Muscle layer of colon (tissue), 2 donors: Measurements from ENCODE around the gene KLF13.
A peak's percentile ranks its signal among the peaks of the same experiment; 100 is the strongest.

Source experiments
- H3K27ac ChIP-seq: one replicate; pipeline ENCODE4 v1.7.0; 2013; ENCODE audit warnings: low read depth, mild to moderate bottlenecking, low read length, moderate library complexity
- H3K27me3 ChIP-seq, 2 donors: one replicate each; pipeline ENCODE4 v1.7.0; 2013; ENCODE audit warnings: low read length in 2 of 2, mild to moderate bottlenecking in 2 of 2; ENCODE audit not compliant: insufficient read depth in 2 of 2, control insufficient read depth in 1 of 2
- H3K36me3 ChIP-seq: one replicate; pipeline ENCODE4 v1.7.0; 2013; ENCODE audit warnings: mild to moderate bottlenecking, low read length; ENCODE audit not compliant: insufficient read depth
- H3K4me1 ChIP-seq: one replicate; pipeline ENCODE4 v1.7.0; 2013; ENCODE audit warnings: mild to moderate bottlenecking, low read length; ENCODE audit not compliant: insufficient read depth
- H3K4me3 ChIP-seq, 2 donors: one replicate each; pipeline ENCODE4 v1.7.0; 2013; ENCODE audit warnings: low read length in 2 of 2, low read depth in 1 of 2, mild to moderate bottlenecking in 1 of 2, moderate library complexity in 1 of 2
- H3K9ac ChIP-seq: one replicate; pipeline ENCODE4 v1.7.0; 2013; ENCODE audit warnings: low read length
- H3K9me3 ChIP-seq: one replicate; pipeline ENCODE4 v1.7.0; 2013; ENCODE audit warnings: mild to moderate bottlenecking, low read length
- donor health status: abdominal sarcoma.
- donor health status: Adenocarcinoma of cecum.

The KLF13 gene

DNA sequence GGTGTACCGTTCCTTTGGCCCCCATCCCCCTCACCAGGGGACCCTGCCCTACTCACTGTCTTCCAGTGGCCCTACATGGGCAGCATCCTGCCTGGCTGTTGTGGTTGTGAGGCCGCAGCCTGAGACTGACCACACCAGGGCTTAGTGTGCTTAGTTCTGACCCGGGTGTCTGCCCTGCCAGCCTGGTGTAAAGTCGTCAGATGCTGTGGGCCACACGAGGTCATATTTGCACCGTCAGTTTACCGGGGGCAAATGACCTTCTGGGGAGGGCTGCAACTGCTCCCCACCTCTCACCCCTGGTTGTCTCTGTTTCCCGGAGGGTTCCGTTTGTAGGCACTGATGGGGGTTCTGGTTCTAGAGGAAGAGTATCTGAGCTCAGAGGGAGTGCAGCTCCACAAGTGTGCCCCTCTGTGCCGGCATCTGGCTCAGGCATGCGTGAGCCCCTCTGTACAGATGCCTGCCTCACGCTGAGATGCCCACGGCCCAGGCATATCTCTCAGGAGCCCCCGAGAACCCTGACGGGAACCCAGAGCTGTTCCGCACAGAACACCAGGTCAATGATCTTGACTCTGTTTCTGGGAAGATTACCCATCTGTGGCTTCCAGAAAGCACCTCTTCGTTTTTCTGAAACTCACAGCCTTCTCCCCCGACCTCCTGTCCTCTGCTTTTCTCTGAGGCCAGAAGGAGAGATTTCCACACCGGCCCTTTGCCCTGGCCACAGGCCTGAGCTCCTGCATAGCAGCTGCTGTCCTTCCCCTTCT, 19.2 kb downstream of the KLF13 start:
- Histone ChIP-seq H3K4me3 (no peak overlapping the region), H3K9ac (no peak overlapping the region), H3K36me3 (peaks cover 3% of the 10 kb centered on the region), H3K27me3 (no peaks in the 10 kb centered on the region), H3K27ac (no peak overlapping the region), H3K9me3 (no peaks in the 10 kb centered on the region), H3K4me1 (peaks cover 41% of the 10 kb centered on the region)

DNA sequence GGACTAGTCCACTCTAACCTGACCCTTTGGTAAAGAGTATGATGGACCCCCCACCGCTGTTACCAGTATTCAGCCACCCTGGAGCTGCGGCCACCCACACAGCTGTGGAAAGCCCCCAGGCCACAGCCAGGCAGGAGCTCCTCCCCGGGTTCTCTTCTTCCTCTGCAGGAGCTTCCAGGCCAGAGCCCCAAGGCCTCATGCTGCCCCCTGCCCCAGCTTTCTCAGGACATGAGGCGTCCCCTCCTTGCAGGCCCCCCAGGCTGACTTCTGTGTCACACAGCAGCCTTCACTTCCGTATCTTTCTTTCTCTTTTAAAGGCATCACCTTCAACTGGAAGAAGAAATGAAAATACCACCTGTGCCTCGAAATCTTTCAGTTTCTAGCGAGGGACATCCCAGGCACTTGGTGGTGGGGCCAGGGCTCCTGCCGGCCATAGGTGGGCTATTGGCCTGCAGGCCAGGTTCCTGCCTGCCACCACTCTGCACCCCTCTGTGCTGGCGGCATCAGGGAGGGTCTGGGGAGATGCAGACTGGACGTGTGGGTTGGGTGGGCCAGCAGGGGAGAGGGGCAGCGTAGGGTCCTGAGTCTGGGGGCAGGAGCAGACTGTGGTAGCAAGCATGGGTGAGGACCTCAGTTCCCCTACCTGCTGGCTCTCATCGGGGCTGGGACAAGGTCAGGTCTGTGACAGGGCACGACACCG, 19.9 kb downstream of the KLF13 start:
- H3K27me3 ChIP-seq = no peaks in the 10 kb centered on the region
- H3K27ac ChIP-seq = no peak overlapping the region
- no peak overlapping the region for H3K9ac ChIP-seq
- H3K4me1 ChIP-seq = peaks cover 45% of the 10 kb centered on the region
- H3K36me3 ChIP-seq = peaks cover 3% of the 10 kb centered on the region
- no peak overlapping the region for H3K4me3 ChIP-seq
- H3K9me3 ChIP-seq = no peaks in the 10 kb centered on the region

DNA sequence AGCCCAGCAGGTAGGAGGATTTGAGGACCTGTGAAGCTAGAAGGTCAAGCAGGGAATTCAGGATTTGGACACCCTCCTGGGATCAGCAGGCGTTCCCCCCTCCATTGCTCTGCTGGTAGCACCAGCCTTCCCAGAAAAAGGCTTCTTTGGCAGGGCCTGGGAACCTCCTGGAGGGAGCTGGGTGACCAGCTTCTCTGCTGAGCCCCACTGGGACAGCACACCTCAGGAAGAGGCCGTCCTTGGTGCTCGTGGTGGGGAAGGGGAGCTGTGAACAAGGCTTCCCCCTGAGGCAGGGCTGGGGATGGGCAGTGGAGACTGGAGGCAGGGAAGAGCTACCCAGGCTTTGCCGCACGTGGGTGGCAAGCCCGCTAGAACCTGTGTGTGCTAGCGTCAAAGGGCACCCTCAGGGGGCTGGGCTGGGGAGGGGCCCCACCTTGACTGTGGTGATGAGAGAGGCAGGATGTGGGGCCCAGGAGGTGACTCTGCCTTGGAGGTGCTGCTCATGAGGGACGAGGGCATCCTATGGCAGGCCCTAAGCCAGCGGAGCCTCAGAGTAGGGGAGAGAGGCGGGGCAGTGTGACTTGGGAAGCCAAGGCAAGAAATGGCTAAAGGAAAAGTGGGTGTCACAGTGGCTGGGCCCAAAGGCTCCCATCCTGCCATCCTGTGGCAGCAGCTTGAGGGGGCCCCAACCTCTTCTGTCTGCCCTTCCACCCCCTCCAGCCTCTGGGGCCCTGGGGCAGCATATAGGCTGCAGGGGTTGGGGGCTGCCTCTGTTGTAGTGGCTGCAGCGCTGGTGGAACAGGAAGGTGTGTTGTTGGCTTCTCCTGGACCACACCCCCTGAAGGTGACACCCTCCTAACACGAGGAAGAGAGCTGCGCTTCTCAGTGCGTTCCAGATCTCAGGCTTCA, 20.7 kb downstream of the KLF13 start:
- Histone ChIP-seq H3K36me3 (peaks cover 3% of the 10 kb centered on the region), H3K4me1 (peaks cover 42% of the 10 kb centered on the region), H3K27ac (no peak overlapping the region), H3K9ac (no peak overlapping the region), H3K4me3 (no peak overlapping the region), H3K27me3 (no peaks in the 10 kb centered on the region), H3K9me3 (no peaks in the 10 kb centered on the region)

DNA sequence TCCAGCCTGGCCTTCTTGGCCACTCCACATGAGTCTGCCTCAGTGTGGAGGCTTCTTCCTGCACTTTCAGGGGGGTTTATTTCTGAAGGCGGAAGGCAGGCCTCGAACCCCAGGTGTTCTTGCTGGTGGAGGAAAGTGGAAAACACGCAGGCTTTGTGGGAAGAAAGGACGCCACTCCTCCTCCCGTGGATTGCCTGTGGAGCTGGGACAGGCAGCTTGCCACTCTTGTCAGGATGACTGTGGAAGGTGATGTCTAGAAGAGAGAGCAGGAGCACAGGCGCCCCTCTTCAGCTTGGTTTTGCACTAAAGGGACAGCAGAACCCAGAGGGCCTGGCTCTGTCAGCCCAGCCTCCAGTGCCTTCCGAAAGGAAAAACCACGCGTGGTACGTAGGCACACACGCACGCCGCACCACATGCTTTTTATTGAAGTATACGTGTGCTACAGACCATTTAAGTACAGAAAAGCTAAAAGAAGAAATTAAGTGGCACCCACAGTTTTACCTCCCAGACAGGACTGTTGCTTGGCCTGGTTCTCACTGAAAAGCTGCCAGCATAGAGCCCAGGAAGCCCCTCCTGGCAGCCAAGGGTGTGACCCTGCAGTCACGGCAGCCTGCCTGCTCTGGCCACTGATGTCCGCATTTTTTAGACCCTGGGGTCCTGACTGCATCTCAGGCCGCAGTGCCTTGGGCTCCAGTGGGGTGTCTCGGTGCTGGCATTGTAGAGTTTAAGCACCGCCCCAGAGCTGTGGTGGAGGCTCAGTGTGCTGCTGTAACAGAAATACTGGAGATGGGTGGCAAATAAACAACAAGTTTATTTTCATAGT, 21.6 kb downstream of the KLF13 start:
- H3K4me1 ChIP-seq = peaks cover 42% of the 10 kb centered on the region
- no peak overlapping the region for H3K27ac ChIP-seq
- no peak overlapping the region for H3K9ac ChIP-seq
- H3K4me3 ChIP-seq = no peak overlapping the region
- no peaks in the 10 kb centered on the region for H3K9me3 ChIP-seq
- no peaks in the 10 kb centered on the region for H3K27me3 ChIP-seq
- H3K36me3 ChIP-seq = peaks cover 3% of the 10 kb centered on the region

DNA sequence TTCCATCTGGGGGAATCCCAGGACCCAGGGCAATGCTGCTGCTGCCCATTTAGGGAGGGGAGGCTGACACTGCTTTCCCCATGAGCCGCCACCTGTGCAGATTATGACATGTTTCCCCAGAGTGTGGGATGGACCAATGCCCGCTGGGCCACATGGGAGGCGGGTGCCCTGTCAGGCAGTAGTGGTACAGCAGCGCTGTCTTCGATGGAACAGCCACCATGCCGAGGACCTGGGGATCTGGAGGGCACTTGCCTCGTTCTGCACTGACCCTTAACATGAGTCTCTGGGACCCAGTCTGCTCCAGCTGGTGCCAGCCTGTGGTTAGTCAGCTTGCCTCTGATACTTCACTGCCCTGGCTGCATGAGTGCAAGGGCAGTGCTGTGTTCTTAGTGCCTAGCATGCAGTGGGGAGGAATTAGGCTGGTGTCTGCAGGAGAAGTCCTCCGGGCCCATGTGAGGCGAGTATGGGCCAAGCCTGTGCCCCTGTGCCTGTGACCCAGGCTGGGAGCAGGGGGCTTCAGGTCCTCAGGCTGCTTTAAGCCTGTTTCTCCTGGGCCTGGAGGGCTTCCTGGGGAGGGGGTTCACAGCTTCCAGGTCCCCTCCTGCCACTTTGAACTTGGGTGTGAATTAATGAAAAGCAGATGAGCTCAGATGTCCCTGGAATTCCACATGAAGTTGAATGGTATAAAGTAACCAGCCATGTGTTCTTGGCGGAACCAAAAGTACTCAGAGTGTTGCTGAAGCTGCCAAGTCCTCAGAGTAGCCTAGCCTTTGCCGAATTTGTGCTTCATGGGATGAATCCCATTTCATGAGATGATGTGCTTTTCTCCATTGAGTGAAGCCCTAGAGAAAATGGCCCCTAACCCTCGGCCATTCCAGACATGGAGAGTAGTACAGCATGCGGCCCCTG, 22.9 kb downstream of the KLF13 start:
- Histone ChIP-seq H3K27me3 (no peaks in the 10 kb centered on the region), H3K27ac (no peak overlapping the region), H3K4me3 (no peak overlapping the region), H3K9ac (no peak overlapping the region), H3K9me3 (no peaks in the 10 kb centered on the region), H3K4me1 (peaks cover 42% of the 10 kb centered on the region), H3K36me3 (peaks cover 3% of the 10 kb centered on the region)

DNA sequence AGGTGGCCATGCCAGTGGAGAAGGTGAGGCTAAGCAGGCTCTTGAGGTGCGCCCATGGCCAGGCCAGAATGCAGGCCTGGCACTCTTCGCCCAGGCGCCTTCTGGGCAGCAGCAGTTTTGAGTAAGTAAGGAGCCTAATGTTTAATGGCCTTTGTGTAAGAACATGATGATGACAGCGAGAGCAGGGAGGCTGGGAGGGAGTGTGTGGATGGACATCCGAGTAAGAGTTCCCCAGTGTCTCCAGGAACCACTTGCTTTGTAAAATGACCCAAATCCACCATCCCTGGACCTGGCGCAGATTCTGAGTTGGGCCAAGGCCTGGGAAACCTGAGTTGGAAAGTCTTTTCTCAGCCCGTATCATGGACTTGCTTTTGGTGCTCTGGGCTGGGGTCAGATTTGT, 24.1 kb downstream of the KLF13 start:
- Histone ChIP-seq H3K4me3 (no peak overlapping the region), H3K36me3 (peaks cover 10% of the 10 kb centered on the region)

DNA sequence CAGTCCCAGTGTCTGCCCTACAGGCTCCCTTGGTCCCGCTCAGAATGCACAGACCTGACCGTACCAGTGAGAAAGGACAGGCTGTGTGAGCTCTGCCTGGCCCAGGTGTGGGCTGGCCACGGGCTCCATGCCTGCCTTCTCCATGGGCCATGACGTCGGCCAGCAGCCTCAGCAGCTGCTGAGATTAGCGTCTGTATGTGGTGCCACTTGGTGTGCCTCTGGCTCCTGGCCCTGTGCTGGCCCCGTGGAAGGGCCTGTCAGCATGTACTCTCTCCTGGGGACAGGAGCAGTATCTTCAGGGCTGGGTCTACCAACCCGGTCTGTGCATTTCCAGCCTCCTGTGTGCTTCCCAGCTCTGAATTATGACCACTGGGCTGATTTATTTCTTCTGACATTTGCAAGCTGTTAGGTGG, 25.7 kb downstream of the KLF13 start:
- Histone ChIP-seq H3K27ac (peak overlapping the region; percentile 39), H3K9ac (peak overlapping the region; percentile 35), H3K36me3 (peaks cover 10% of the 10 kb centered on the region), H3K9me3 (no peaks in the 10 kb centered on the region), H3K4me3 (peak overlapping the region in 1 of 2 donors; percentile 17), H3K27me3 (no peaks in the 10 kb centered on the region), H3K4me1 (peaks cover 52% of the 10 kb centered on the region)

More for the DNA sequence above, 24.1 kb downstream of the KLF13 start:
- Histone ChIP-seq H3K27me3 (no peaks in the 10 kb centered on the region), H3K9me3 (no peaks in the 10 kb centered on the region), H3K4me1 (peaks cover 42% of the 10 kb centered on the region), H3K27ac (no peak overlapping the region), H3K9ac (no peak overlapping the region)

DNA sequence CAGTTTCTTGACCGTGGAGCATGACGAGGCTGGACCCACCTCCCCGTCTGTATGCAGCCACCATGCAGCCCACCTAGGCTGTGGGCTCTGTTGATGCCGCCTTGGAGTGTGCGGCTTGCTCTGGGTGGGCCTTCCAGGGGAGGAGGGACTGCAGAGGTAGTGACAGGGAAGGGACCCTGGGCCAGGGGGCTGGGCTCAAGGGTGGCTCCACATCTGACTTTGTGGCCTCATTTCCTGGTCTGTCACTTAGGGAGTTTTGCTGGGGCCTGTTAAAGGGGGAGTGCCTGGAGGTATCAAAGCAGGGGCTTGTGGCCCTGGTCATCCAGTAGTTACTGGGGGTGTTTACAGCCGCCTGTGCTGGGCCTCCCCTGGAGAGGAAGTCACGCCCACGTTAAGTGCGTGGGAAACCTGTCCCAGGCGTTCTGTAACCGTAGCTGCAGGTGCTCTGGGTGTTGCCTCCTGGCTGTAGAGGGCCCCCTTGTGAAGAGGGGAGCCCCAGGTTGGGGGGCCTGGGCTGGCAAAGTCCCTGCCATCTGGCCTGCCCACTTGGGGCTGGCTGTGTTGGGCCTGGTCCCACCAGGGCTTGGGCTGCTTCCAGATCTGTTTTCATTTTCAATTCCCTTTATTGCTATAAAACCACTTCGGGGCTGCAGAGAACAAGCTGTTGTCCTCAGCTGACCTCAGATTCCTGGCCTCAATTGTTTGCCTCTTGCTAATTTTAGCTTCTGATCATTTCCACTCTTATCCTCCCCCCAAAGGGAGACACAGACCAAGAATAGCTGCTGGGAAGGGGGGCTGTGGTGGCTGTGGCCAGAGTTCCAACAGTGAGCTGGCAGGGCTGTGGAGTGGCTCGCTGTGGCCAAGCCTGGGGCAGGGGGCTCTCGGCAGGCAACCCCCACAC, 26.5 kb downstream of the KLF13 start:
- Histone ChIP-seq H3K36me3 (peaks cover 10% of the 10 kb centered on the region), H3K9me3 (no peaks in the 10 kb centered on the region), H3K9ac (peak overlapping the region; percentile 35), H3K27ac (peak overlapping the region; percentile 39), H3K4me1 (peaks cover 52% of the 10 kb centered on the region), H3K27me3 (no peaks in the 10 kb centered on the region), H3K4me3 (peak overlapping the region in 1 of 2 donors; percentile 21)

DNA sequence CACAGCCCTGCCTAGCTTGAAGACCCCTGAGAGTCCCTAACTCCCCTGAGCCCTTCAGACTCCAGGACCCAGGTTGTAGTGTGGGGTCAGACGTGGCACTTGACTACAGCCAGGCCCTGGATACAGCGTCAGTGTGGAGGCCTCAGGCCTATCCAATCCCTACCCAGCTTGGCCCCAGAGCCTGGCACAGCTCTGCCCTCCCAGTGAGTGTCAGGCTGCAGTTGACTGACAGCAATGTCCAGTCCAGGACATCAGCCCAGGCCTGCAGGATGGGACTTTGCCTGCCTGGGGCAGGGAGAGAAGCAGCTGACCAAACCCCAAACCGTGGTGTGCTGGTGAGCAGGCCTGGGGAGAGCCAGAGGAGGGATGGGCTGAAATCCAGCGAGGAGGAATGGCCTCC, 27.3 kb downstream of the KLF13 start:
- Histone ChIP-seq H3K4me3 (no peak overlapping the region), H3K27me3 (no peaks in the 10 kb centered on the region), H3K4me1 (peaks cover 52% of the 10 kb centered on the region), H3K27ac (peak overlapping the region; percentile 39), H3K9ac (no peak overlapping the region), H3K36me3 (peaks cover 6% of the 10 kb centered on the region), H3K9me3 (no peaks in the 10 kb centered on the region)
